Common myeloid progenitor, CD34-positive (primary cell): ENCODE results near the gene PER2.

Experiments used
- CTCF ChIA-PET: fragments of 350-600 bp; sonication (Branson Sonifier 250); formaldehyde crosslinking; loops from one replicate; lab custom pipeline; 2021; ENCODE audit warnings: antibody characterized with exemption; lab: Charles Lee
- POLR2A ChIA-PET: fragments of 350-600 bp; sonication (Branson Sonifier 250); formaldehyde crosslinking; loops from one replicate; lab custom pipeline; 2021; ENCODE audit warnings: antibody characterized with exemption; lab: Charles Lee
- DNase-seq, 3 donors: peaks; one replicate each; pipeline versions ENCODE4 v3.0.0 to v3.0.0-alpha.2; 2013
- H3K27ac ChIP-seq, 2 experiments: 1 replicate in 1 of 2; 2 replicates in 1 of 2; pipeline ENCODE4 v1.7.0; 2013; ENCODE audit warnings: inconsistent platforms in 2 of 2, low read length in 2 of 2, mild to moderate bottlenecking in 2 of 2, low read depth in 1 of 2, moderate library complexity in 1 of 2; ENCODE audit not compliant: severe bottlenecking in 2 of 2, insufficient read depth in 1 of 2, poor library complexity in 1 of 2
- H3K27me3 ChIP-seq, 5 experiments: replicated peaks in 2 of 5; 1 replicate in 3 of 5; 2 replicates in 2 of 5; pipeline versions ENCODE4 v1.6.1 to v1.7.0; 2013; ENCODE audit warnings: low read length in 4 of 5, mild to moderate bottlenecking in 2 of 5, moderate library complexity in 2 of 5, inconsistent platforms in 1 of 5; ENCODE audit not compliant: insufficient read depth in 5 of 5, control insufficient read depth in 4 of 5
- H3K36me3 ChIP-seq, 4 experiments: 1 replicate in 2 of 4; 2 replicates in 2 of 4; pipeline versions ENCODE4 v1.6.1 to v1.7.0; 2013; ENCODE audit warnings: low read length in 3 of 4, control low read depth in 1 of 4, mild to moderate bottlenecking in 1 of 4; ENCODE audit not compliant: control insufficient read depth in 4 of 4, insufficient read depth in 4 of 4
- H3K4me1 ChIP-seq, 4 experiments: 1 replicate in 3 of 4; 2 replicates in 1 of 4; pipeline versions ENCODE4 v1.6.1 to v1.7.1; 2013; ENCODE audit warnings: low read length in 3 of 4, mild to moderate bottlenecking in 3 of 4, control low read depth in 1 of 4, inconsistent platforms in 1 of 4, moderate library complexity in 1 of 4; ENCODE audit not compliant: control insufficient read depth in 4 of 4, insufficient read depth in 4 of 4; ENCODE audit errors: control extremely low read depth in 1 of 4
- H3K4me3 ChIP-seq, 7 experiments: 1 replicate in 4 of 7; 2 replicates in 3 of 7; pipeline versions ENCODE4 v1.5.1 to v1.7.0; 2013; ENCODE audit warnings: mild to moderate bottlenecking in 7 of 7, low read length in 6 of 7, moderate library complexity in 6 of 7, inconsistent platforms in 2 of 7, low read depth in 2 of 7, control low read depth in 1 of 7; ENCODE audit not compliant: insufficient read depth in 4 of 7, control insufficient read depth in 1 of 7; ENCODE audit errors: extremely low read depth in 1 of 7
- H3K9me3 ChIP-seq, 5 experiments: 1 replicate in 4 of 5; 2 replicates in 1 of 5; pipeline versions ENCODE4 v1.6.1 to v1.7.1; 2013; ENCODE audit warnings: low read length in 4 of 5, mild to moderate bottlenecking in 2 of 5, inconsistent platforms in 1 of 5, low read depth in 1 of 5, moderate library complexity in 1 of 5; ENCODE audit not compliant: control insufficient read depth in 4 of 5, insufficient read depth in 2 of 5; ENCODE audit errors: control extremely low read depth in 1 of 5
- WGBS: methylation state at CpG from one replicate; pipeline ENCODE4 v1.1.5; 2013; ENCODE audit not compliant: insufficient coverage; 5-methylcytosine and 5-hydroxymethylcytosine counted together

PER2 gene

DNA sequence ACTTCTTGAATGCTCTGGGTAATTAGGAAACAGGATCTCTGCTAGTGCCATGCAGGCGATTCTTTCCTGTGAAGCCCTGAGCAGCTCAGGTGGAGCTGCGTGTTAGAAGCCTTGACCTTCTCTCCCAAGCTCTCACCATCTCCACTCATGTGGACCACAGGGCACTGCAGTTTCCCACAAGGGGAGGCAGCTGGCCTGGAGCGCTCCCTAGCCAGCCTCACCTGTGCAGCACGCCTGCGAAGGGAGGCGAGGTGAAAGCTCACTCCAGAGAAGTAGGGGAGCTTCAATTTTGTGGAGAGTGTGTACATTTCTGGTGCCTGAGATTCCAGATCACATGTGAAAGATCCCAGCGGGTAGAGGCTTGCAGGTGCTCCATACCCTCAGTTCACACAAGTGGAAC, 37.5 kb downstream of the PER2 start:
- Histone ChIP-seq H3K36me3 (peaks cover 0 to 76% (median 46%) of the 10 kb centered on the region in 4 experiments), H3K4me1 (no peaks in the 10 kb centered on the region), H3K27ac (no peak overlapping the region), H3K27me3 (no peaks in the 10 kb centered on the region), H3K9me3 (no peaks in the 10 kb centered on the region), H3K4me3 (no peak overlapping the region)
- 100% methylated on average over 5 of the region's 7 CpGs for WGBS
- POLR2A ChIA-PET, result no interaction called here
- CTCF ChIA-PET, result interaction anchor here (3.7 kb wide), 1 partner anchor 13 kb away, joined by 12 read pairs; no protein-coding TSS in a partner anchor
- no peak for DNase-seq

DNA sequence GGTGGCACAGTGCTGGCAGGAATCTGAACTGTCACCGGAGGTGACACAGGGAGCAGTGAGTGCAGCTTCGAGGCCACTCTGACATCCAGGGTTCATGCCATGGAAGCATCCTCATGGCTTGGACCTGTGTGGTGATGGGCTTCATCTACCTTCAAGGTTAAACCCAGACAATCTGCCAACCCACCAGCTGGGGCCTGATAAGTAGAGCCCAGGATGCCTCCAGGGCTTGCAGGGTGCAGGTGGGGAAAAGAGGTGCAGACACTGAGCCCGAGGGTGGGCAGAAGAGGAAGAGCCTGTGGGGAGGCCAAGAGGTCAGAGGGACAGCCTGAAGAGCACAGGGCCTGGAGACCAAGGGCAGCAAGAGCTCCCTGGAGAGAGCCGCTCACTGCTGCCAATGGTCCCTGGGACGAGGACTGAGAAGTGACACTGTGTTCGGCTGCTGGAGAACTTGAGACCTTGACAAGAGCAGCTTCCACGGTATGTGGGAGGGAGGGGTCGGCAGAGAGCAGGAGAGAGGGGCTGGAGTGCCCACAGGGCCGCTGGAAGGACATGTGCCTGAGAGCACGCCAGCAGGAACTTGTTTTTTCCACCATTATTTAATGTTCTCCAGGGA, 40.5 kb downstream of the PER2 start:
- ChIA-PET CTCF (interaction anchor here (0.8 to 3.7 kb wide), 4 partner anchors 9 to 89 kb away, joined by 3 to 12 read pairs (median 4); partner anchors contain the start of gene ERFE), POLR2A (no interaction called here)
- H3K36me3 ChIP-seq, result peaks cover 6 to 59% (median 39%) of the 10 kb centered on the region in 4 experiments
- H3K27ac ChIP-seq, result no peak overlapping the region
- no peak overlapping the region for H3K4me3 ChIP-seq
- 93% methylated on average over 6 of the region's 10 CpGs for WGBS
- H3K27me3 ChIP-seq, result no peaks in the 10 kb centered on the region
- H3K9me3 ChIP-seq, result no peaks in the 10 kb centered on the region
- DNase-seq, result no peak
- no peaks in the 10 kb centered on the region for H3K4me1 ChIP-seq

DNA sequence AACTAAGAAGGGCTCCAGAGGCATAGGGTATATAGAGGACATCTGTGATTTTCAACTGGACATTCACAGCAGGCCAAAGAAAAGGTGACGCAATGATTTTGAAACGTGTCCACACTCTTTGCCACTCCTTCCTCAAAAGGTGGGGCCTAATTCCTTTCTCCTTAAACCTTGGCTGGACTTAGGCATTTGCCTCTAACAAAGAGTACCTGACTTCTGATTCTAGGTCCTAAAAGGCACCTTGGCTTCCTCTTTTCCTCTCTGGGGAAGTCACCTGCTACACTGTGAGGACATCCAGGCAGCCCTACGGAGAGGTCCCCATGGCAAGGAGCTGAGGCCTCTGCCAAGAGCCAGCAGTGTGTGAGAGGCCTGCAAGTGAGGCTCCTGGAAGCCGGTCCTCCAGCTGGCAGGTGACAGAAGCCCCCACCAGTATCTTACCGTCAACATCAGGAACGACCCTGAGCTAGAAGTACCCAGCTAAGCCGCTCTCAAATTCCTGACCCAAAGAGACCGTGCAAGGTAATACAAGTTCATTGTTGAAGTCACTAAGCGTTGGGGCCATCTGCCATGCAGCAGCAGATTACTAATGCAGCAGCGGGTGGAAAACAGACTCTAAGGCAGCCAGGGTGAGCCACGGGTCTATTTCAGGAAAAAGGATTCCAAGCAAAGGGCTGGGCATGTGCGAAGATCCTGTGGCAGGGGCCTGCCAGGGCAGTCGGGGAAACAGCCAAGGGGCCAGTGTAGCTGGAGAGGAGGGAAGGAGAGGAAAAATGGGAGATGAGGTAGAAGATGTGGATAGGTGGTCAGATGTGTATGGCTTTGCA, 41.2 kb downstream of the PER2 start:
- WGBS, result 95% methylated on average over 12 of the region's 13 CpGs

DNA sequence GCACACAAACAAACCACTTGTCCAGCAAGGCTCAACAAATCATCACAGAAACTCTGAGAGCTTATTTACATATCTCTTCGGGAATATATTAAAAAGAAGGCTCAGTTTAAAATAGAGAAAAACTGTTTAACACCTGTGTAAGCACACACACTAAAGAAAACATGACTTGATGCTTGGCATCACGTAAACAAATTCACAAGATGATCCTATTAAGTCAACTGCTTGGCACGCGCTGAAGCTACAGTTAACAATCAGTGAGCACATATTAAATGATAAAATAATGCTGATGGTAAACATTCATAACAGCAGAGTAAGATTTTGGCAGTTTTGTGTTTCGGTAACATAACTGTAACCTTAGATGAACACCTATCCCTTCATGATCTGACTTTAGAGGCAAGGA, 44.3 kb downstream of the PER2 start:
- ChIA-PET CTCF (interaction anchor here (0.7 kb wide), 1 partner anchor 11 kb away, joined by 3 read pairs; no protein-coding TSS in a partner anchor), POLR2A (no interaction called here)
- peaks cover 0 to 24% (median 10%) of the 10 kb centered on the region in 5 experiments for H3K27me3 ChIP-seq
- H3K27ac ChIP-seq, result no peak overlapping the region
- H3K4me3 ChIP-seq, result no peak overlapping the region
- no CpG with 5 or more reads among the region's 5 CpGs for WGBS
- H3K4me1 ChIP-seq, result peaks cover 0 to 16% (median 14%) of the 10 kb centered on the region in 4 experiments
- H3K9me3 ChIP-seq, result peaks cover 0 to under 1% (median 0%) of the 10 kb centered on the region in 5 experiments
- DNase-seq, result no peak
- H3K36me3 ChIP-seq, result peaks cover 6 to 24% (median 21%) of the 10 kb centered on the region in 4 experiments

More for the DNA sequence above, 41.2 kb downstream of the PER2 start:
- Histone ChIP-seq H3K4me1 (no peaks in the 10 kb centered on the region), H3K9me3 (no peaks in the 10 kb centered on the region), H3K27me3 (peaks cover 0 to 6% (median 0%) of the 10 kb centered on the region in 5 experiments), H3K4me3 (no peak overlapping the region), H3K27ac (no peak overlapping the region), H3K36me3 (peaks cover 6 to 52% (median 32%) of the 10 kb centered on the region in 4 experiments)
- DNase-seq, result no peak
- CTCF ChIA-PET, result interaction anchor here (1.0 to 3.7 kb wide), 4 partner anchors 10 to 88 kb away, joined by 3 to 12 read pairs (median 4); partner anchors contain the start of gene ERFE
- POLR2A ChIA-PET, result interaction anchor here (0.7 kb wide), 2 partner anchors 132 to 738 kb away, joined by 3 read pairs; no protein-coding TSS in a partner anchor

DNA sequence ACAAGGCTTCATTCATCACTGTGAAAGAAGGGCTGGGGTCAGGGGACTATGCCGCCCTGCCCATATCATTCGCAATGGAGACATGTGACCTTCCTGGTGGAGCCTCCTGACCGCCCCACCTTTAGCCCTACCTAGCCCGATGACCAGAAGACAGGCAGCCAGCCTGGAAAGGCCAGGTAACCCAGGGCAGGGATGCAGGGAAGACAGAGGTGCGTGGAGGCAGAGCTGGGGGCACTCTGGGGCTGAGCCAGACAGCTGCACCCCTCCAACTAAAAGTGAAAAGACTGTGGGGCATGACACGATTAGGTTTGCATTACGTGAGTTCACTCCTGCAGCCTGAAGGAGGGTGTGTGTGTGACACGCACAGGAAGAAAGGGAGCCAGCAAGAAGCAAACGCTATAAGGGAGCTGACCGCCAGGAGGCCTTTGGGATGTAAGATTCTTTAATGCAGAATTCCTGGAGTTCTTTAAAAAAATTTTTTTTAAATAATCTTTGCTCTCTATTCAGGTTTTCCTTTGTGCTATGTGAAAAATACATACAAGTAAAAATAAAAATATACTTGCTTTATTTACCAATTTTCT, 44.8 kb downstream of the PER2 start:
- no peak for DNase-seq
- Histone ChIP-seq H3K27me3 (peaks cover 0 to 30% (median 14%) of the 10 kb centered on the region in 5 experiments), H3K27ac (no peak overlapping the region), H3K9me3 (peaks cover 0 to 5% (median 0%) of the 10 kb centered on the region in 5 experiments), H3K36me3 (peaks cover 6 to 24% (median 21%) of the 10 kb centered on the region in 4 experiments), H3K4me3 (no peak overlapping the region), H3K4me1 (peaks cover 0 to 19% (median 17%) of the 10 kb centered on the region in 4 experiments)
- CTCF ChIA-PET, result interaction anchor here (1.7 kb wide), 1 partner anchor 12 kb away, joined by 5 read pairs; no protein-coding TSS in a partner anchor
- POLR2A ChIA-PET, result no interaction called here
- WGBS, result 98% methylated on average over 8 of the region's 10 CpGs

DNA sequence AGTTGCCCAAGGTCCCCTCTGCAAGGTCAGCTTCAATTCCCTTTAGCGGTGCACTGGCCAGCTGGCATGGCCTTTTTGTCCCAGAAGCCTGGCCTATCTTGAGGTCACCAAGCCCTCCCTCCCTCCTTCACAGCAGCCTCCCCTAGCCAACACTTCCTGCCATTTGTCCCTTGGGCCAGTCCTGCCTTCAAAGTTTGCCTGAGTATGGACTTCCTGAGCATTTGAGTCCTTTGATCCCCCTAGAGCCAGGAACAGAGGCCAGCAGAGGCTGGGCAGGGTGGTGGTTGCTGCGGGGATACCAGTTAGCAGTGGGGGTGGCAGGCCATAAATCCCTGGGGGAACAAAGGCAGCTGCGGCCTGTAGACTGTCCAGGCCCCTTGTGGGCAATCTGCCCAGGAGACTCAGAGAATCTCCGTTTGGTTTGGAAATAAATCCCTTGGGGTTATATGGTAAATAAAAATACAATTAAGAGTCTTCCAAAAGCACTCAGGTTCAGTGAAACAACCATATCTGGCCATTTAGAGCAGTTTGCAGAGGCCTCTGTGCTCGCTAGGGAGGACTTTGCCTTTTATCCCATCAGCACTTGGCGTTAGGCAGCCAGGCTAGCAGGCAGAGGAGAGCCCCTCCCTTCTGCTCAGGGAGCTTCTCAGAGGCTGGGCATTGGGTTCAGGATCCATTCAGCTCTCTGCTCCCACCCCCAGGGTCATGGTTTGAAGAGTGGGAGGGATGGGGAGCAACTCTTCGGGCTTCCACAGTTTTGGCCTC, 45.5 kb downstream of the PER2 start:
- Histone ChIP-seq H3K27ac (no peak overlapping the region), H3K4me3 (no peak overlapping the region), H3K4me1 (peaks cover 0 to 19% (median 17%) of the 10 kb centered on the region in 4 experiments), H3K9me3 (peaks cover 0 to 5% (median 0%) of the 10 kb centered on the region in 5 experiments), H3K27me3 (peaks cover 2 to 37% (median 19%) of the 10 kb centered on the region in 5 experiments), H3K36me3 (peaks cover 6 to 21% (median 19%) of the 10 kb centered on the region in 4 experiments)
- no peak for DNase-seq
- WGBS, result 98% methylated on average over 6 of the region's 7 CpGs
- CTCF ChIA-PET, result interaction anchor here (1.7 kb wide), 1 partner anchor 13 kb away, joined by 5 read pairs; no protein-coding TSS in a partner anchor
- POLR2A ChIA-PET, result no interaction called here
